ENCODE results near the gene RAPGEF4.
"Not testable (repeated sequence)": the region's sequence is repeated elsewhere in the genome, so short reads cannot be mapped to it uniquely, and the experiment has no call there.

Gene RAPGEF4

GRCh38 chr2:173079973-173080860 lies 344.6 kb downstream of the RAPGEF4 start:
- no peak for FAIRE-seq

- FAIRE-seq: no peak
Measured at GRCh38 chr2:173086518-173087213, 351.0 kb downstream of the RAPGEF4 start.

DNA sequence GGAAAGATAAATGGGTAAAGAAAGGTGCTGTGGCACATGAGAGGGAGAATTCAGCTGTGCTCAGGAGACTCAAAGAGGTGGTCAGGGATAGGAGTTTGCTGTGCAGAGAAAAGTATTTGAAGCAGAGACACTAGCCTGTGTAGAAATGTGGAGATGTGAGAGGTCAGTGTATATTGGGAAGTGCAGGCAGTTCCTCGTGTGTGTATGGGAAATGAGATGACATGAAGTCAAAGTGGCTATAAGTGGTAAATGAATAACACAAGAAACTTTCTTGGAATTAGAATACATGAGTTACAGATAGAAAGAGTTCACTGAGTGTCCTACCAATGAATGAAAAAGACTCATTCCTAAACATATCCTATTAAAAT lies 351.6 kb downstream of the RAPGEF4 start:
- no peak for FAIRE-seq

DNA sequence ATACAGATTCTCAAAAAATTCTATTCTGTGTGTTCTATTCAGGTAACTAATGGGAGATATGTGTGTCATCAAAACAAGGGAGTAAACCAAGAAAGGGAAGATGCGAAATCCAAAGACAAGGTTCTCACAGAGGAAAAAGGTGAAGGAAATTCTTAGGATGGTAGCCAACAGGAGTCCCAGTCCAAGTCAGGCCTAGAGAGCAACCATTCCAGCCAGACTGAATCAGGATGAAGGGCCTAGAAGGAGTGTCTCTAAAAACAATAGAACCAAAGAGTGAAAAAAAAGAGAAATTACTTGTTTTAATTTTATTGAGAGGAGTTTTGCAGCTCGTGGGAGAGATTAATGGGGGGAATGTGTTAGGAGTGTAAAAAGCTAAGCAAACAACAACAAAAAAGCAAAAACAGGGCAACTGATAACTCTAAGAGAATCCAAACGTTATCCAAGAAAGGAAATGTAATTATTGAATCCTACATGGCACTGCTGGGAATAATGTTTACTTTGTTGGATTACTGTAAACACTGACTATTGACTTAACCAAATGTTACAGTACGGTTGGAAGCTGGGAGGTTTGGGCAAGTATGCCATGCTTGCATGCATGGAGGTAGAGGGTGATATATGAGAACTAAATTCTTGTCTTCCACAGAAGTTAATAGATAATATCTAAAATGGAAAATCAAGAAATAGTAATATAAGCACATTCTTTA lies 352.3 kb downstream of the RAPGEF4 start:
- FAIRE-seq: no peak

DNA sequence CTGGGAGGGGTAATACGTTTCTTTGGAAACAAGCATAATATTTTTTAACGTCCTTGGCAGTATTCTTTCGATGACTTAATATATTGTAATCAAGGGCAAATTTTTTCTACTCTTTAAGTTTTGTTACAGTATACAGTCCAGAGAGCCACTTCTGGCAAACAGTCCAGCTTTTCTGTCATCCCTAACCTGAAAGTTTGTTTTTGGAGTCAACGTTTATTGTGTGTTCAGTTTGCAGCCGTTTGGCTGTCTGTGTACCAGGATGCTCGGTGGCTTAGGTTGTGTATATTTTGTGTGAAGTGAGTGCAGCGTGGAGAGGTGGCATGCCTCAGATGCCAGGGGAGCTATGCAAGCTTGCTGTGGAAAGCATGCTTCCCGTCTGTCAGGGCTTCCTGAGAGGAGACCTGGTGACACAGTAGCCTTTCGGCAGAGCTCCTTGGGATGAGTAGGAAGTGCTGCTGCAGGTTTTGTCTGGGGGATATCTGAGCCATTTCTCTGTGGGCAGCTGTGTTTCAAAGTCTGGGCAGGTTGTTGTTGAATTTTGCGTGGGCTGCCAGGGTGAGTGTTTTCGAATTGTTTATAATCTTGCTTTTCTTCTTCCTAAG lies 354.7 kb downstream of the RAPGEF4 start:
- no peak for FAIRE-seq

DNA sequence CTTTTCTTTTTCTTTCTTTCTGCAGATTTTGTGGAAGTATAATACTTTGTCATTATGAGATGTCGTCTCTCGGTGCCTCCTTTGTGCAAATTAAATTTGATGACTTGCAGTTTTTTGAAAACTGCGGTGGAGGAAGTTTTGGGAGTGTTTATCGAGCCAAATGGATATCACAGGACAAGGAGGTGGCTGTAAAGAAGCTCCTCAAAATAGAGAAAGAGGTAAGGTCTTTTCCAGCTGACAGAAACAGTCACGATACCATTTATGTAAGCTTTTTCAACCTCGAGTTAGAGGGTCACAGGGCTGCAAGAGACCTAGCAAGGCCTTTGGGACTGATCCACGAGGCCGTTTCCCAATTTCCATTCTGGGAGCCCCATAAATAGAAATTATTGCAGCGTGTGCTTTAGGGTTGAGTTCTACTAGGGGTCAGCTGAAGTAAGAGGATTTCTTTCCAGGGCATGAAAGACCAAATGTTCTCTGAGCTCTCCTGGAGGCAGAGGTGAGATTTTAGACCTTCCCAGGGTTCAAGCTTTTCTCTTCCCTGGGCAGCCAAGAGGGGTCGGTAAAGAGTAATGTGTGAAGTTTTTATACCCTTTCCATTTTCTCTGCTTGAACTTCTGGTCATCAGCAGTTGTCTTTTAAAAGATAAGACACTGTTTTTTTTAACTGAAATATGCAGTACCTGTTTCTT lies 355.5 kb downstream of the RAPGEF4 start:
- FAIRE-seq: no peak

DNA sequence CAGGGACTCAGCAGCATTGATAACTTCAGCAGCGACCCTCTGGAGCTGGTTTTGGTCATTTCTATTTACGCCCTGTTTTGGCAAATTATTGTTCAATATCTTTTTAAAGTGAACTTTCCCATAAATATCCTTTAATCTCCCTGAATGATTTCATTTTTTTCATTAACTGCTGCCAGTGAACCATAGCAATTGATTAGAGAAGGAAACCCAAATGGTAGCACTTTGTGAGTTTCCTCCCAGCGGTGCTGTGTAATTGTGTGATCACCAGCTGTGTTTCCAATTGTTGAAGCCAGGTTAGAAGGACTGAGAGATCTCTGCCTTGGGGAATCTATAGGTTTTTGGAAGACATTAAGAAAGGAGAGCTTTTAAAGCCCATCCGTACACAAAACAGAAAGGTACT lies 356.3 kb downstream of the RAPGEF4 start:
- no peak for FAIRE-seq

DNA sequence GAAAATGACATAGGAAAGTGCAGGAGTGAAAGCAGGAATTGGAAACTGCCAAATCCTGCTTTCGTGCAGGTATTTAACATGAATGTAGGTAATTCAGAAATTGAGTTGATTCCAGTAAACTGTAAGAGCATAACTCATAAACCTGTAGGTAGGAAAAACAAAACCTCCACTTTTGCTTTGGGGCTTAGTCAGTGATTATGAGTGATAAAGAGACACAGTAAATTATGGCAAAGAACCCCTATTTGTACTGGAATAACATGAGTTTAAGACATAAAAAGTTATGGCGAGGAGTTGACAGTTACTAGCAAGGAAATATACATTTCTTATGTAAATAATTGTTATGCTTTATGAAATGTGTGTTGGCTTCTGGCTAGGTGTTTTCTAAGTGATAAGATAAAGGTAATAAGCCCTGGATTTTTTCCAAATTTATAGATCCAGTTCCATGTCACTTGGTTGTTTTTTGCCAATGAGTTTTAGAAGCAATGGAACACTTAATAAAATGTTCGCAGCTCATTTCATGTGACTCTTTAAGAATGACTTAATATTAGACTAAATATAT lies 357.3 kb downstream of the RAPGEF4 start:
- no peak for FAIRE-seq

DNA sequence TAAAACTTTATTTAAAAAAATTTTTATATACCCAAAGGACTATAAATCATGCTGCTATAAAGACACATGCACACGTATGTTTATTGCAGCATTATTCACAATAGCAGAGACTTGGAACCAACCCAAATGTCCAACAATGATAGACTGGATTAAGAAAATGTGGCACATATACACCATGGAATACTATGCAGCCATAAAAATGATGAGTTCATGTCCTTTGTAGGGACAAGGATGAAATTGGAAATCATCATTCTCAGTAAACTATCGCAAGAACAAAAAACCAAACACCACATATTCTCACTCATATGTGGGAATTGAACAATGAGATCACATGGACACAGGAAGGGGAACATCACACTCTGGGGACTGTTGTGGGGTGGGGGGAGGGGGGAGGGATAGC lies 358.0 kb downstream of the RAPGEF4 start:
- FAIRE-seq: not testable (repeated sequence)

GRCh38 chr2:173094731-173095130 lies 359.1 kb downstream of the RAPGEF4 start:
- FAIRE-seq: no peak

DNA sequence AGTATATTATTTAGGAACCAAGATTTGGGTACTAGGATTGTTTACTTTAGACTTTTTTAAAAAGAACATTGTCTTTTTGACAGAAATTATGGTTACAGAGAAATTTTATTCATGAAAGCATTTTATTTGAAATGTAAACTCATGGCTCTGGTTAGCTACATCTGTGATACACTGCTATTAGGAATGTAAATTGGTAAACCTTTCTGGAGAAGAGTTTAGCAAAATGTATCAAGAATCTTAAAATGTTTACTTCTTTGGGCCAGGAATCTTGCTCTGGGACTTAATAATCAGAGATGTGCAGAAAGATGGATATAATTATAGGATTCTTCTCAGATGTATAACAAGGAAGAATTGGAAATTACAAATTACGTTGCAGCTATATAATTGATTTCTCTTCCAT lies 359.7 kb downstream of the RAPGEF4 start:
- no peak for FAIRE-seq

DNA sequence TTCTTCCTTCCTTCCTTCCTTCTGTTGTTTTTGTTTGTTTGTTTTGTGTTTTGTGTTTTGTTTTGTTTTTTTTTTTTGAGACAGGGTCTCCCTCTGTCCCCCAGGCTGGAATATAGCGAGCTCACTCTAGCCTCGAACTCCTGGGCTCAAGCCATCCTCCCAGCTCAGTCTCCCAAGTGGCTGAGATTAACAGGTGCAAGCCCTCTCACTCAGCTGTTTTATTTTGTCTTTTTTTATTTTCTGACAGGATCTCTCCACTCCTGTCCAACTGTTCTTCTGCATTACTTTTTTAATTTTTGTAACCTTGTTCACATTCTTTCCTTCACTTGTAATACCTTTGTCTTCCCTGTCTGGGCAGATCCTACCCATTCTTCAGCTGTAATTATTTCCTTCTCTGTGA lies 363.6 kb downstream of the RAPGEF4 start:
- FAIRE-seq: no peak

- FAIRE-seq: no peak
Measured at GRCh38 chr2:173099804-173100203, 364.2 kb downstream of the RAPGEF4 start.

DNA sequence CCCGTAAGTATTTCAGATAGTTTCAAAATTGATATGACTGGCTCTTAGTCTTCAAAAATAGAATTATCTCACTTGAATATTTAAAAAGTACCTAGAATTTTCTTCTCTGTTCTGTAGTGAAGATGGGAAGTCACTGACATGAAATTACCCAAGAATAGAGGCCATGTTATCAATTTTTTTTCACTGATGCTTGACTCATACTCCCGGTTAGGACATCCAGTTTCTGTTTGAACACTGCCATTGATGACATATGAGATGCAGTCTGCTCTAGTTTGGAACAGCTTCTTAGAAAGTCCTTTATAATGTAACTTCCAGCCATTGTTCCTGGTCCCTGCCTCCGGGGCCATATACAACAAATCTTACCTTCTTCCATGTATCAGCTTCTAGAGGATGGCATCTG lies 366.0 kb downstream of the RAPGEF4 start:
- no peak for FAIRE-seq

All from TTC549 (cell line).